Trophoblast cell (in vitro differentiated cells and primary cell): ENCODE measurements around the gene CENPO.

ENCODE experiments used
- DNase-seq, 2 donors: peaks; one replicate each; pipeline ENCODE4 v3.0.0-alpha.2; 2016
- H2AFZ ChIP-seq: 2 replicates; pipeline ENCODE4 v1.6.1; 2013; ENCODE audit warnings: low read length, moderate library complexity, mild to moderate bottlenecking; ENCODE audit not compliant: insufficient read depth, poor library complexity
- H2AK5ac ChIP-seq: 2 replicates; pipeline ENCODE4 v1.6.1; 2013; ENCODE audit warnings: mild to moderate bottlenecking, low read length
- H2BK120ac ChIP-seq: 2 replicates; pipeline ENCODE4 v1.6.1; 2013; ENCODE audit warnings: low read length, mild to moderate bottlenecking, moderate library complexity; ENCODE audit not compliant: insufficient read depth, poor library complexity
- H2BK12ac ChIP-seq: 2 replicates; pipeline ENCODE4 v1.6.1; 2013; ENCODE audit warnings: mild to moderate bottlenecking, low read length, moderate library complexity
- H2BK5ac ChIP-seq: 2 replicates; pipeline ENCODE4 v1.6.1; 2013; ENCODE audit warnings: low read length, low read depth, moderate library complexity, mild to moderate bottlenecking; ENCODE audit not compliant: poor library complexity
- H3K14ac ChIP-seq: 2 replicates; pipeline ENCODE4 v1.6.1; 2013; ENCODE audit warnings: mild to moderate bottlenecking, low read length
- H3K18ac ChIP-seq: 2 replicates; pipeline ENCODE4 v1.6.1; 2013; ENCODE audit warnings: mild to moderate bottlenecking, low read length
- H3K23ac ChIP-seq: 2 replicates; pipeline ENCODE4 v1.6.1; 2013; ENCODE audit warnings: low read length
- H3K27ac ChIP-seq: 2 replicates; pipeline ENCODE4 v1.5.1; 2013; ENCODE audit warnings: low read depth, mild to moderate bottlenecking, inconsistent platforms, low read length, moderate library complexity
- H3K27me3 ChIP-seq: 2 replicates; pipeline ENCODE4 v1.6.1; 2013; ENCODE audit warnings: inconsistent platforms, mild to moderate bottlenecking, low read length, moderate library complexity; ENCODE audit not compliant: insufficient read depth
- H3K36me3 ChIP-seq, 2 experiments: 1 replicate in 1 of 2; 2 replicates in 1 of 2; pipeline ENCODE4 v1.6.1; 2013; ENCODE audit warnings: low read length in 2 of 2, mild to moderate bottlenecking in 2 of 2, moderate library complexity in 1 of 2; ENCODE audit not compliant: insufficient read depth in 2 of 2, control insufficient read depth in 1 of 2
- H3K4ac ChIP-seq: 2 replicates; pipeline ENCODE4 v1.6.1; 2013; ENCODE audit warnings: low read depth, mild to moderate bottlenecking, low read length, moderate library complexity
- H3K4me1 ChIP-seq, 2 experiments: 1 replicate in 1 of 2; 2 replicates in 1 of 2; pipeline ENCODE4 v1.6.1; 2013; ENCODE audit warnings: low read length in 2 of 2, mild to moderate bottlenecking in 2 of 2, moderate library complexity in 1 of 2; ENCODE audit not compliant: insufficient read depth in 2 of 2, control insufficient read depth in 1 of 2
- H3K4me2 ChIP-seq: 2 replicates; pipeline ENCODE4 v1.6.1; 2013; ENCODE audit warnings: inconsistent platforms, mild to moderate bottlenecking, low read length, moderate library complexity
- H3K4me3 ChIP-seq: 2 replicates; pipeline ENCODE4 v1.5.1; 2013; ENCODE audit warnings: mild to moderate bottlenecking, low read depth, low read length, inconsistent platforms
- H3K79me1 ChIP-seq: one replicate; pipeline ENCODE4 v1.6.1; 2013; ENCODE audit warnings: low read length
- H3K79me2 ChIP-seq: 2 replicates; pipeline ENCODE4 v1.6.1; 2013; ENCODE audit warnings: low read length, mild to moderate bottlenecking; ENCODE audit not compliant: control insufficient read depth, insufficient read depth, poor library complexity
- H3K9ac ChIP-seq: 2 replicates; pipeline ENCODE4 v1.6.1; 2013; ENCODE audit warnings: mild to moderate bottlenecking, low read length
- H3K9me3 ChIP-seq: 2 replicates; pipeline ENCODE4 v1.6.1; 2013; ENCODE audit warnings: low read depth, mild to moderate bottlenecking, control low read depth, inconsistent platforms, low read length; ENCODE audit not compliant: insufficient read depth
- H4K12ac ChIP-seq: 2 replicates; pipeline ENCODE4 v1.6.1; 2013; ENCODE audit warnings: low read depth, mild to moderate bottlenecking, low read length, moderate library complexity
- H4K8ac ChIP-seq: 2 replicates; pipeline ENCODE4 v1.6.1; 2013; ENCODE audit warnings: low read depth, mild to moderate bottlenecking, low read length, moderate library complexity
- H4K91ac ChIP-seq: one replicate; pipeline ENCODE4 v1.6.1; 2013; ENCODE audit warnings: low read depth, mild to moderate bottlenecking, low read length, moderate library complexity
- WGBS: extraction: QIAGEN DNeasy Blood & Tissue Kit; methylation state at CpG from one replicate; pipeline ENCODE4 v1.1.7; 2013; ENCODE audit warnings: missing lambda C conversion rate; ENCODE audit not compliant: insufficient read length, insufficient coverage; ENCODE audit errors: extremely low coverage; 5-methylcytosine and 5-hydroxymethylcytosine counted together

CENPO gene

GRCh38 chr2:24855022-24855622 is 61.9 kb downstream of the CENPO start:
- no peak overlapping the region for H2BK120ac ChIP-seq
- H4K12ac ChIP-seq, result no peak overlapping the region
- no peak overlapping the region for H2AK5ac ChIP-seq
- no peak overlapping the region for H3K4ac ChIP-seq
- no peak overlapping the region for H2BK5ac ChIP-seq
- peaks cover 2% of the 10 kb centered on the region for H3K9me3 ChIP-seq
- H3K36me3 ChIP-seq, result no peaks in the 10 kb centered on the region
- no peak overlapping the region for H3K4me2 ChIP-seq
- no peaks in the 10 kb centered on the region for H3K79me2 ChIP-seq
- H3K27me3 ChIP-seq, result no peaks in the 10 kb centered on the region
- WGBS, result no CpG with 5 or more reads among the region's 8 CpGs
- H2BK12ac ChIP-seq, result no peak overlapping the region
- no peak overlapping the region for H3K4me3 ChIP-seq
- no peak overlapping the region for H4K91ac ChIP-seq
- H3K79me1 ChIP-seq, result no peaks in the 10 kb centered on the region
- H3K9ac ChIP-seq, result no peak overlapping the region
- no peak overlapping the region for H4K8ac ChIP-seq
- no peak overlapping the region for H3K18ac ChIP-seq
- H3K4me1 ChIP-seq, result peaks cover 6% of the 10 kb centered on the region in 2 experiments
- H3K14ac ChIP-seq, result no peak overlapping the region
- H3K23ac ChIP-seq, result no peak overlapping the region
- H2AFZ ChIP-seq, result no peak overlapping the region
- H3K27ac ChIP-seq, result no peak overlapping the region
- DNase-seq, result no peak

GRCh38 chr2:24855726-24856125 is 62.5 kb downstream of the CENPO start:
- H3K23ac ChIP-seq, result no peak overlapping the region
- H2AFZ ChIP-seq, result no peak overlapping the region
- no peak overlapping the region for H3K9ac ChIP-seq
- H2BK12ac ChIP-seq, result no peak overlapping the region
- H4K12ac ChIP-seq, result no peak overlapping the region
- no peak overlapping the region for H3K18ac ChIP-seq
- H3K36me3 ChIP-seq, result no peaks in the 10 kb centered on the region
- no peak overlapping the region for H2BK5ac ChIP-seq
- H4K91ac ChIP-seq, result no peak overlapping the region
- no peak for DNase-seq
- no peaks in the 10 kb centered on the region for H3K79me1 ChIP-seq
- no peak overlapping the region for H2BK120ac ChIP-seq
- no peak overlapping the region for H3K4ac ChIP-seq
- H3K14ac ChIP-seq, result no peak overlapping the region
- peaks cover 2% of the 10 kb centered on the region for H3K9me3 ChIP-seq
- peaks cover 6% of the 10 kb centered on the region in 2 experiments for H3K4me1 ChIP-seq
- H3K4me3 ChIP-seq, result no peak overlapping the region
- no peak overlapping the region for H3K4me2 ChIP-seq
- H2AK5ac ChIP-seq, result no peak overlapping the region
- no peak overlapping the region for H4K8ac ChIP-seq
- no CpG with 5 or more reads among the region's 4 CpGs for WGBS
- no peaks in the 10 kb centered on the region for H3K79me2 ChIP-seq
- no peak overlapping the region for H3K27ac ChIP-seq
- H3K27me3 ChIP-seq, result no peaks in the 10 kb centered on the region

GRCh38 chr2:24856791-24857211 is 63.6 kb downstream of the CENPO start:
- DNase-seq, result no peak
- Histone ChIP-seq H2AK5ac (no peak overlapping the region), H3K9ac (no peak overlapping the region), H2AFZ (no peak overlapping the region), H3K4ac (no peak overlapping the region), H3K9me3 (peaks cover 2% of the 10 kb centered on the region), H3K79me1 (no peaks in the 10 kb centered on the region), H3K4me3 (no peak overlapping the region), H3K36me3 (no peaks in the 10 kb centered on the region), H2BK120ac (no peak overlapping the region), H4K12ac (no peak overlapping the region), H3K14ac (no peak overlapping the region), H2BK5ac (no peak overlapping the region), H3K4me2 (no peak overlapping the region), H3K27me3 (no peaks in the 10 kb centered on the region), H2BK12ac (no peak overlapping the region), H4K8ac (no peak overlapping the region), H3K4me1 (peaks cover 6% of the 10 kb centered on the region in 2 experiments), H3K18ac (no peak overlapping the region), H4K91ac (no peak overlapping the region), H3K79me2 (no peaks in the 10 kb centered on the region), H3K23ac (no peak overlapping the region), H3K27ac (no peak overlapping the region)
- WGBS, result no CpG with 5 or more reads among the region's 5 CpGs

- no CpG with 5 or more reads among the region's 6 CpGs for WGBS
- no peak overlapping the region for H3K9ac ChIP-seq
- H2BK12ac ChIP-seq, result no peak overlapping the region
- no peaks in the 10 kb centered on the region for H3K36me3 ChIP-seq
- no peak overlapping the region for H2BK120ac ChIP-seq
- H4K91ac ChIP-seq, result no peak overlapping the region
- no peak overlapping the region for H3K4me3 ChIP-seq
- H3K23ac ChIP-seq, result no peak overlapping the region
- H3K79me1 ChIP-seq, result no peaks in the 10 kb centered on the region
- H3K79me2 ChIP-seq, result no peaks in the 10 kb centered on the region
- no peaks in the 10 kb centered on the region for H3K27me3 ChIP-seq
- no peak for DNase-seq
- H3K4me1 ChIP-seq, result peaks cover 6% of the 10 kb centered on the region in 2 experiments
- no peak overlapping the region for H3K27ac ChIP-seq
- H3K4ac ChIP-seq, result no peak overlapping the region
- no peak overlapping the region for H2AFZ ChIP-seq
- H3K4me2 ChIP-seq, result no peak overlapping the region
- H3K18ac ChIP-seq, result no peak overlapping the region
- no peak overlapping the region for H4K12ac ChIP-seq
- no peak overlapping the region for H2AK5ac ChIP-seq
- no peak overlapping the region for H4K8ac ChIP-seq
- H3K14ac ChIP-seq, result no peak overlapping the region
- H2BK5ac ChIP-seq, result no peak overlapping the region
- H3K9me3 ChIP-seq, result peaks cover 2% of the 10 kb centered on the region
Observed at GRCh38 chr2:24857746-24858145, 64.5 kb downstream of the CENPO start.
